OCI-LY1 (cell line): ENCODE data around the gene KCTD4.

ENCODE experiments used
- EZH2 ChIP-seq: fragments of 200-600 bp; sonication (generic), shearing (Covaris generic); IDR thresholded peaks from 2 replicates; pipeline ENCODE4 v1.8.0; 2017; ENCODE audit warnings: borderline replicate concordance, mixed run types, mild to moderate bottlenecking, antibody characterized with exemption, low read length, moderate library complexity, mixed read lengths
- TF ChIP-seq, protein P1 (sequence below): fragments of 200-600 bp; sonication (generic), shearing (Covaris generic); IDR thresholded peaks from 2 replicates; pipeline ENCODE4 v1.5.1; 2017; ENCODE audit warnings: mild to moderate bottlenecking, antibody characterized with exemption, low read length, moderate library complexity, mixed read lengths

DNA sequence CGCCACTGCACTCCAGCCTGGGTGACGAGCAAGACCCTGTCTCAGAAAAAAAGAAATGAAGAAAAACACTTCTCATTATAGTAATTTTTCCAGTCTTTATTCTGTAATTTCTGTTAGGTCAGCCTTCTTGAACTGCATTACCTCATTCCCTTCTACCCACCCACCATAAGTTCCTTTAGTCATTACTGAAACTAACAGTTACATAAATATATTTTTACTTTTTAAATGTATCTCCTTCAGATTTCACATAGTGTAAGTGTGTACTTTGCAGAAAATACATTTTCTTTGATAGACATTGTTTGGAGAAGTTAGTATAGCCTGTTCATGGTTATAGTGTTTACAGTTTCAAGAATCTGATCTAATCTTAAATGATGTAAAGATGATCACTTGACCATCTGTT is 31.7 kb upstream of the KCTD4 start:
- TF ChIP-seq, protein P1, sequence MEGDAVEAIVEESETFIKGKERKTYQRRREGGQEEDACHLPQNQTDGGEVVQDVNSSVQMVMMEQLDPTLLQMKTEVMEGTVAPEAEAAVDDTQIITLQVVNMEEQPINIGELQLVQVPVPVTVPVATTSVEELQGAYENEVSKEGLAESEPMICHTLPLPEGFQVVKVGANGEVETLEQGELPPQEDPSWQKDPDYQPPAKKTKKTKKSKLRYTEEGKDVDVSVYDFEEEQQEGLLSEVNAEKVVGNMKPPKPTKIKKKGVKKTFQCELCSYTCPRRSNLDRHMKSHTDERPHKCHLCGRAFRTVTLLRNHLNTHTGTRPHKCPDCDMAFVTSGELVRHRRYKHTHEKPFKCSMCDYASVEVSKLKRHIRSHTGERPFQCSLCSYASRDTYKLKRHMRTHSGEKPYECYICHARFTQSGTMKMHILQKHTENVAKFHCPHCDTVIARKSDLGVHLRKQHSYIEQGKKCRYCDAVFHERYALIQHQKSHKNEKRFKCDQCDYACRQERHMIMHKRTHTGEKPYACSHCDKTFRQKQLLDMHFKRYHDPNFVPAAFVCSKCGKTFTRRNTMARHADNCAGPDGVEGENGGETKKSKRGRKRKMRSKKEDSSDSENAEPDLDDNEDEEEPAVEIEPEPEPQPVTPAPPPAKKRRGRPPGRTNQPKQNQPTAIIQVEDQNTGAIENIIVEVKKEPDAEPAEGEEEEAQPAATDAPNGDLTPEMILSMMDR: no peak
- TF ChIP-seq EZH2: no peak
